ENCODE measurements around the gene PRKCSH. TPM values are rescaled to one million over a fixed set of nuclear protein-coding genes. Genes with fewer than 3 reads are reported as not detected.

Gene PRKCSH
- total RNA-seq, 6 experiments from 2014 or later, result 114 to 206 (median 192) TPM

GRCh38 chr19:11445141-11445540 is 9.7 kb downstream of the PRKCSH start:
- DNase-seq (no peak), ATAC-seq (no peak)
- Histone ChIP-seq H3K4me1 (no peaks in the 10 kb centered on the region), H3K4me3 (no peak overlapping the region), H3K27ac (no peak overlapping the region), H3K36me3 (peaks cover 0 to 69% (median 30%) of the 10 kb centered on the region in 4 donors), H3K9me3 (no peaks in the 10 kb centered on the region), H3K27me3 (no peaks in the 10 kb centered on the region)
- intact Hi-C loops (cut with DNase I), result loop anchor here in 1 of 2 donors (10.0 kb wide), 2 partner anchors 60 to 150 kb away; partner anchors contain the start of genes EPOR and TSPAN16
- TF ChIP-seq CTCF (IDR thresholded peaks at IDR 0.05) (no peak), POLR2A (IDR thresholded peaks at IDR 0.05) (no peak)
- 74% methylated on average over 2 of the region's 13 CpGs for WGBS (ENCODE audit: insufficient coverage, low coverage, low lambda C conversion rate, missing lambda C conversion rate)

GRCh38 chr19:11446271-11446651 is 10.8 kb downstream of the PRKCSH start:
- DNase-seq (no peak), ATAC-seq (peak in 3 of 4 donors; percentile 3 to 13 (median 4))
- Histone ChIP-seq H3K4me3 (no peak overlapping the region), H3K9me3 (no peaks in the 10 kb centered on the region), H3K27me3 (no peaks in the 10 kb centered on the region), H3K27ac (no peak overlapping the region), H3K36me3 (peaks cover 0 to 58% (median 25%) of the 10 kb centered on the region in 4 donors), H3K4me1 (no peaks in the 10 kb centered on the region)
- TF ChIP-seq CTCF (IDR thresholded peaks at IDR 0.05) (no peak), POLR2A (IDR thresholded peaks at IDR 0.05) (no peak)
- intact Hi-C loops (cut with DNase I), result loop anchor here in 1 of 2 donors (10.0 kb wide), 2 partner anchors 61 to 151 kb away; partner anchors contain the start of genes EPOR and TSPAN16
- WGBS (ENCODE audit: insufficient coverage, low coverage, low lambda C conversion rate, missing lambda C conversion rate), result 60% methylated on average over 1 of the region's 14 CpGs

GRCh38 chr19:11446652-11447301 is 11.3 kb downstream of the PRKCSH start:
- 56% methylated on average over 5 of the region's 23 CpGs for WGBS (ENCODE audit: insufficient coverage, low coverage, low lambda C conversion rate, missing lambda C conversion rate)
- H3K27ac ChIP-seq, result no peak overlapping the region

More at GRCh38 chr19:11446652-11447301, 11.3 kb downstream of the PRKCSH start:
- no peak overlapping the region for H3K4me3 ChIP-seq
- peak; percentile 54 to 81 (median 74) for ATAC-seq
- intact Hi-C loops (cut with DNase I), result loop anchor here in 1 of 2 donors (10.0 kb wide), 2 partner anchors 62 to 152 kb away; partner anchors contain the start of genes EPOR and TSPAN16
- H3K9me3 ChIP-seq, result no peaks in the 10 kb centered on the region
- peaks cover 0 to 53% (median 22%) of the 10 kb centered on the region in 4 donors for H3K36me3 ChIP-seq
- DNase-seq, result peak in 2 of 3 donors; percentile 66 to 69
- TF ChIP-seq POLR2A (IDR thresholded peaks at IDR 0.05) (no peak), CTCF (IDR thresholded peaks at IDR 0.05) (peak; percentile 61 to 81 (median 70))
- no peaks in the 10 kb centered on the region for H3K27me3 ChIP-seq
- no peaks in the 10 kb centered on the region for H3K4me1 ChIP-seq

Measured in right lobe of liver (tissue), 6 donors.